Liver (tissue), 9 donors: Measurements from ENCODE around the gene KIF26A. TPM values are rescaled to one million over a fixed set of nuclear protein-coding genes. Genes with fewer than 3 reads are reported as not detected.

Experiments used
- DNase-seq: peaks from one replicate; pipeline ENCODE4 v3.0.0-alpha.2; 2017; ENCODE audit warnings: low spot score
- H3K27ac ChIP-seq, 2 donors: one replicate each; pipeline ENCODE4 v1.7.0; 2013; ENCODE audit warnings: inconsistent platforms in 2 of 2, low read length in 2 of 2, control low read depth in 1 of 2, low read depth in 1 of 2, mild to moderate bottlenecking in 1 of 2
- H3K27me3 ChIP-seq, 4 donors: one replicate each; pipeline versions ENCODE4 v1.6.1 to v1.7.0; 2013; ENCODE audit warnings: low read length in 3 of 4, inconsistent platforms in 1 of 4, mild to moderate bottlenecking in 1 of 4, moderate library complexity in 1 of 4; ENCODE audit not compliant: control insufficient read depth in 4 of 4, insufficient read depth in 4 of 4
- H3K36me3 ChIP-seq, 4 donors: one replicate each; pipeline versions ENCODE4 v1.6.1 to v1.7.0; 2013; ENCODE audit warnings: low read length in 3 of 4, mild to moderate bottlenecking in 3 of 4, low read depth in 1 of 4, moderate library complexity in 1 of 4; ENCODE audit not compliant: control insufficient read depth in 4 of 4, insufficient read depth in 3 of 4
- H3K4me1 ChIP-seq, 4 donors: one replicate each; pipeline versions ENCODE4 v1.6.1 to v1.7.0; 2013; ENCODE audit warnings: low read length in 3 of 4, mild to moderate bottlenecking in 3 of 4, moderate library complexity in 1 of 4; ENCODE audit not compliant: control insufficient read depth in 4 of 4, insufficient read depth in 4 of 4
- H3K4me3 ChIP-seq, 3 donors: one replicate each; pipeline versions ENCODE4 v1.6.1 to v1.7.0; 2013; ENCODE audit warnings: low read length in 3 of 3, control low read depth in 1 of 3, low read depth in 1 of 3, mild to moderate bottlenecking in 1 of 3
- H3K9ac ChIP-seq, 2 donors: one replicate each; pipeline ENCODE4 v1.7.0; 2013; ENCODE audit warnings: low read length in 2 of 2, mild to moderate bottlenecking in 2 of 2, moderate library complexity in 2 of 2, control low read depth in 1 of 2, low read depth in 1 of 2
- H3K9me3 ChIP-seq, 4 donors: one replicate each; pipeline versions ENCODE4 v1.6.1 to v1.7.0; 2013; ENCODE audit warnings: low read length in 3 of 4; ENCODE audit not compliant: control insufficient read depth in 4 of 4
- CTCF ChIP-seq: fragments of 150-350 bp; IDR thresholded peaks from 2 replicates; pipeline ENCODE4 v1.5.1; 2017; ENCODE audit warnings: improper control_type of control experiment, low read depth, low read length; ENCODE audit not compliant: missing input control
- FOXA1 ChIP-seq: IDR thresholded peaks from 2 replicates; pipeline ENCODE4 v1.6.1; 2016; ENCODE audit warnings: antibody characterized with exemption
- MAX ChIP-seq: IDR thresholded peaks from 2 replicates; pipeline ENCODE4 v1.6.1; 2016; ENCODE audit warnings: antibody characterized with exemption
- NR2F2 ChIP-seq: IDR thresholded peaks from 2 replicates; pipeline ENCODE4 v1.6.1; 2016; ENCODE audit warnings: antibody characterized with exemption
- TAF1 ChIP-seq: conservative IDR thresholded peaks from 2 replicates; pipeline ENCODE4 v1.6.1; 2016; ENCODE audit warnings: antibody characterized with exemption, mild to moderate bottlenecking
- ZBTB33 ChIP-seq: IDR thresholded peaks from 2 replicates; pipeline ENCODE4 v1.6.1; 2016; ENCODE audit warnings: antibody characterized with exemption
- WGBS: extraction: QIAGEN DNeasy Blood & Tissue Kit; methylation state at CpG from one replicate; pipeline ENCODE4 v1.1.7; 2013; 5-methylcytosine and 5-hydroxymethylcytosine counted together
- polyA plus RNA-seq, 2 donors: library from polyadenylated mRNA; stranded (reverse) in 1 of 2; unstranded in 1 of 2; fragments of 200-250 nt in 1 of 2; fragments of >200 nt in 1 of 2; fragmentation: Nextera tagmentation in 1 of 2; extraction: Ambion mirVana in 1 of 2; gene quantifications; one replicate each; pipeline versions ENCODE4 v1.2.1 to v1.2.3, GENCODE V29; 2013 to 2015
- total RNA-seq, 2 donors: library from RNA; depleted of rRNA; stranded (reverse); fragments of >200 nt; gene quantifications; one replicate each; pipeline ENCODE4 v1.2.3, GENCODE V29; 2014
- TF ChIP-seq, protein P1 (sequence below): IDR thresholded peaks from 2 replicates; pipeline ENCODE4 v1.6.1; 2016; ENCODE audit warnings: antibody characterized with exemption, mild to moderate bottlenecking
- donor health status: healthy.
- donor health status: healthy.
- donor health status: healthy.
- donor health status: healthy.
- donor health status: healthy.

The KIF26A gene
- total and polyA plus RNA-seq, 4 donors: 0.07 to 10.2 (median 1.3) TPM

GRCh38 chr14:104219731-104220214 lies 81.4 kb downstream of the KIF26A start:
- DNase-seq: no peak
- WGBS: 36% methylated on average over 22 of the region's 22 CpGs
- TF ChIP-seq, protein P1, sequence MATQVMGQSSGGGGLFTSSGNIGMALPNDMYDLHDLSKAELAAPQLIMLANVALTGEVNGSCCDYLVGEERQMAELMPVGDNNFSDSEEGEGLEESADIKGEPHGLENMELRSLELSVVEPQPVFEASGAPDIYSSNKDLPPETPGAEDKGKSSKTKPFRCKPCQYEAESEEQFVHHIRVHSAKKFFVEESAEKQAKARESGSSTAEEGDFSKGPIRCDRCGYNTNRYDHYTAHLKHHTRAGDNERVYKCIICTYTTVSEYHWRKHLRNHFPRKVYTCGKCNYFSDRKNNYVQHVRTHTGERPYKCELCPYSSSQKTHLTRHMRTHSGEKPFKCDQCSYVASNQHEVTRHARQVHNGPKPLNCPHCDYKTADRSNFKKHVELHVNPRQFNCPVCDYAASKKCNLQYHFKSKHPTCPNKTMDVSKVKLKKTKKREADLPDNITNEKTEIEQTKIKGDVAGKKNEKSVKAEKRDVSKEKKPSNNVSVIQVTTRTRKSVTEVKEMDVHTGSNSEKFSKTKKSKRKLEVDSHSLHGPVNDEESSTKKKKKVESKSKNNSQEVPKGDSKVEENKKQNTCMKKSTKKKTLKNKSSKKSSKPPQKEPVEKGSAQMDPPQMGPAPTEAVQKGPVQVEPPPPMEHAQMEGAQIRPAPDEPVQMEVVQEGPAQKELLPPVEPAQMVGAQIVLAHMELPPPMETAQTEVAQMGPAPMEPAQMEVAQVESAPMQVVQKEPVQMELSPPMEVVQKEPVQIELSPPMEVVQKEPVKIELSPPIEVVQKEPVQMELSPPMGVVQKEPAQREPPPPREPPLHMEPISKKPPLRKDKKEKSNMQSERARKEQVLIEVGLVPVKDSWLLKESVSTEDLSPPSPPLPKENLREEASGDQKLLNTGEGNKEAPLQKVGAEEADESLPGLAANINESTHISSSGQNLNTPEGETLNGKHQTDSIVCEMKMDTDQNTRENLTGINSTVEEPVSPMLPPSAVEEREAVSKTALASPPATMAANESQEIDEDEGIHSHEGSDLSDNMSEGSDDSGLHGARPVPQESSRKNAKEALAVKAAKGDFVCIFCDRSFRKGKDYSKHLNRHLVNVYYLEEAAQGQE: no peak
- TF ChIP-seq ZBTB33: no peak
- no peak for TF ChIP-seq NR2F2
- TF ChIP-seq CTCF: no peak
- TF ChIP-seq FOXA1: no peak

GRCh38 chr14:104220215-104221070 lies 82.1 kb downstream of the KIF26A start:
- 74% methylated on average over 40 of the region's 40 CpGs for WGBS
- Histone ChIP-seq H3K9ac (no peak overlapping the region), H3K9me3 (no peaks in the 10 kb centered on the region), H3K36me3 (no peaks in the 10 kb centered on the region), H3K27ac (no peak overlapping the region), H3K27me3 (peaks cover 0 to 3% (median 0%) of the 10 kb centered on the region in 4 donors), H3K4me3 (no peak overlapping the region), H3K4me1 (no peaks in the 10 kb centered on the region)
- TF ChIP-seq FOXA1 (no peak), MAX (no peak), TAF1 (no peak)
- no peak for DNase-seq

More at GRCh38 chr14:104219731-104220214, 81.4 kb downstream of the KIF26A start:
- H3K9me3 ChIP-seq: no peaks in the 10 kb centered on the region
- no peak overlapping the region for H3K4me3 ChIP-seq
- peaks cover 0 to under 1% (median 0%) of the 10 kb centered on the region in 4 donors for H3K27me3 ChIP-seq
- H3K9ac ChIP-seq: no peak overlapping the region
- no peaks in the 10 kb centered on the region for H3K36me3 ChIP-seq
- H3K27ac ChIP-seq: no peak overlapping the region
- H3K4me1 ChIP-seq: no peaks in the 10 kb centered on the region
